GM19025 (cell line): ENCODE data around the gene STX1A.
"Not testable (repeated sequence)": the region's sequence is repeated elsewhere in the genome, so short reads cannot be mapped to it uniquely, and the experiment has no call there.

Experiments used
- ATAC-seq: cut with Tn5 transposase; IDR thresholded peaks from one replicate; pipeline ENCODE4 v1.9.1; 2021; ENCODE audit warnings: mild to moderate bottlenecking, low read depth, moderate library complexity; ENCODE audit not compliant: unreplicated experiment

The STX1A gene

GRCh38 chr7:73713319-73713718, 6.2 kb downstream of the STX1A start:
- ATAC-seq = not testable (repeated sequence)

DNA sequence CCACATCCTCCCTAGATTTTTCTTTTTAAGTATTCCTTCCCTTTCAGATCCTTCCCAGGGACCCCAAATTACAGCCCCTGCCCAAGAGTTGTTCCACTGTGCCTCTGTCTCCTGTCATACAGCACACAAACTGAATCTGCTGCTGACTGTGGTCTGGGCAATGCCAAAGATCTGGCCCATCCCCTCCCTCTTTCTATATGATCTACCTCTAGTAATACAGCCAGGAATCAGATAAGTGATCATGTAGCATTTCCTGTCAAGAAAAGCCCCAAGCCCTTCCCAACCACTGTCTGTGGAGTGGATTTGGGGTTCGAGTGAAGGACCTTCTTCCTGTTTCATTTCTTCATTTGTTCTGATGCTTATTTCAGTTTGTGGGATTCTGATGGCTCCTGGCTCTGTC, 6.7 kb downstream of the STX1A start:
- no peak for ATAC-seq

GRCh38 chr7:73708961-73709549, 10.4 kb downstream of the STX1A start:
- no peak for ATAC-seq

DNA sequence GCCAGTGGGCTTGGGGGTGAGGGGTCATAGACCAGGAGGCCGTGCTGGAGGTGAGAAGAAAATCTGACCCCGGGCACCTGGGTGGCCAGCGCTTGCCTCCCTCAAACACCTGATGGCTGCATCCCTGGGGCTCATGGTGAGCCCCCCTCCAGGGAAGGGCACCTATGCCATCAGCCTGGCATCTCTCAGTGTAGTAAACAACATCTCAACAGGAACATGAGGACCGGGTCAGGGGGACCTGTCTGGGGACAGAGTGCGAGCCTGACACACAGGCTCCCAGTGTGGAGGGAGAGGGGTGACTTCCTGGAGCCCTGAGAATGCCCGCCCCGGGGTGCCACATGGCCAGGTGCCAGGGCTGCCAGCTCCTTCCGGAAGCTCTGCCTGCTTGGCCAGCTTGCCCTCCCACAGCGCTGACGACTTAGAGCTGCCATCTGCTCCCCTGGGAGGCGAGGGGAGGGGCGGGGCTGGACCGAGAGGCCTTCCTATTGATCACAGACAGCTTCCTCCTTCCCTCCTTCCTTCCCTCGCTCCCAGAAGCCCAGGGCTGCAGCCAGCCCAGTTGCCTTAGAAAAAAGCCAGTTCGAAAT, 12.3 kb downstream of the STX1A start:
- no peak for ATAC-seq

- ATAC-seq = no peak
These were observed 13.1 kb downstream of the STX1A start for GRCh38 chr7:73706126-73707044.

DNA sequence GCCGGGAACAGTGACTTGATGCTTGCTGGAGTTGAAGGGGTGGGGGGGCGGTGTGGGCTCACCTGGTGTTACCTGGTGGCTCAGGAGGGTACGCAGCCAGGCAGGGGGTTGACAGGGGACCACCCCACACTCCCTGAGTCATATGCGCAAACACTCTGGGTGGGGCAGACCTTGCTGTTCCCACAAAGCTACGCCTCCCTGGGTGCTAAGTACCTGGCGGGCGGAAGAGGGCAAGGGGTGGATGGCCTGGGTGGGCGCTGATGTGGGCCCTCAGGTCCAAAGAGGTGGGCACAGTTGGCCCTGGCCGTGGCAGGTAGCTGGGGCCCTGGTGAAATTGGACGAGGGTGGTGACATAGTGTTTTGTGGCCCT, 13.9 kb downstream of the STX1A start:
- ATAC-seq = no peak

GRCh38 chr7:73704640-73705550, 14.6 kb downstream of the STX1A start:
- ATAC-seq = no peak

GRCh38 chr7:73703757-73704639, 15.5 kb downstream of the STX1A start:
- no peak for ATAC-seq

DNA sequence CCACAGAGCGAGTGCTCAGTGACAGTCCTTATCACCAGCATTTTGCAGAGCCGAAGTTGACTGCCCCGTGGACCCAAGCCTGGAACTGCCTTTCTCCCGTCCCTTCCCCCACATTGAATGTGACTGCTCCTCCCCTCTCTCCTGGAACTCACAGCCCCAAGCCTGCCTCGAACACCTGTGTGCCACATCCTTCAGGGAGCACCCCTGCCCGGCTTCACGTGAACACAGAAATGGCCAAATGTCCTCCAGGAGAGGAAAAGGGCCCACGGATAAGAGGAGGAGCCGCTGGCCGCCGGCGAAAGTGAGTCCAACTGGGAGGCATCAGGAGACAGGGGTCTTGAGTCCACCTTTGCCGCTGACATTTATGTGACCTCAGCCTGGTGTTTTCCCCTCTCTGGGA, 16.2 kb downstream of the STX1A start:
- no peak for ATAC-seq

GRCh38 chr7:73702665-73703064, 16.8 kb downstream of the STX1A start:
- no peak for ATAC-seq

- no peak for ATAC-seq
These were observed 17.2 kb downstream of the STX1A start for GRCh38 chr7:73702226-73702625.

- no peak for ATAC-seq
These were observed 18.0 kb downstream of the STX1A start for GRCh38 chr7:73701357-73701995.

DNA sequence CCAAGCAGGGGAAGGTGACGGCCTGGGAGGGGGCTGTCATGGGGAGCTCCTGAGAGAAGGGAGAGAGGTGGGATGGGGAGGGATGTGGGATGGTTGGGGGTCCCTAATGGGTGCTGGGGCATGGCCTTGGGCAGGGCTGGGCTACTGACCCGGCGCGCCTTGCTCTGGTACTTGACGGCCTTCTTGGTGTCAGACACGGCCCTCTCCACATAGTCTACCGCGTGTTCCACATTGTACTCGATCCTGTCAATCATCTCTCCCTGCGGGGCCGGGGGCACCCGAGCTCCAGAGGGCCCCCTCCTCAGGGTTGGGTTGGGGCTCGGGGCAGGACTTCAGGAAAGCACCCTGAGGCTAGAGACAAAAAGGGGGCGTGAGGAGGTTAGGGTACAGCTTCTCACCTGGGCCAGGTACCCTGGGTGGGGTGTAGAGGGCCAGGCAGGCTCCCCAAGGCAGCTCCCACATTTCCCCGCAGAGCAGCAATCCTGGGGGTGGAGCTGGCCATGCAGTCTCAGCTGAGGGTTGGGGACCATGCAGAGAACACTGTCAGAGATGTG, 18.8 kb downstream of the STX1A start:
- no peak for ATAC-seq

- no peak for ATAC-seq
These were observed 19.4 kb downstream of the STX1A start for GRCh38 chr7:73700069-73700423.

GRCh38 chr7:73699370-73700068, 19.9 kb downstream of the STX1A start:
- no peak for ATAC-seq

- no peak for ATAC-seq
These were observed 21.1 kb downstream of the STX1A start for GRCh38 chr7:73698410-73698809.

DNA sequence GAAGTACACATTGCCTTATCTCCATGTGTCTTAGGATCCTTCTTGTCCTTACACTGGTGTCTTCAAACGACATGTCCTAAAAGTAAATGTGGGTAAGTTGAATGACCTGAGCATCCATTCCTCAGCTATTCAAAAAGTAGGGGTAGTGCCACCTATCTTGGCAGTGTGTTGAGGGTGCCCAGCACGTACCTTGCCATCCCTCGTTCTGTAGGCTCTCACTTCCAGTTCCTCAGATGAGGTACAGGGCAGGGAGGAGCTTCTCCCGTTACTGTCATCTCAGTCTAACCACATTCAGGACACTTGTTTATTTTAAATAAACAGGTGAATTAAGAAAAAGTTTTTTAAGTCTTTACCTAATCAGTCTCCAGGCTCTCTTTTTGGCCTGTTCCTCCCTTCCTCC, 23.1 kb downstream of the STX1A start:
- no peak for ATAC-seq

GRCh38 chr7:73690646-73691045, 28.8 kb downstream of the STX1A start:
- ATAC-seq = no peak
